ENCODE data around the gene PLCB4.

Gene PLCB4

GRCh38 chr20:9413001-9413400, 344.1 kb downstream of the PLCB4 start:
- no peaks in the 10 kb centered on the region for H3K9me3 ChIP-seq (ENCODE audit: insufficient read depth, low read length)
- no peak overlapping the region for H3K27ac ChIP-seq (ENCODE audit: low read depth, low read length)
- no peaks in the 10 kb centered on the region for H4K20me1 ChIP-seq (ENCODE audit: low read depth, low read length)
- H3K9ac ChIP-seq (ENCODE audit: low read length): no peak overlapping the region
- H3K36me3 ChIP-seq (ENCODE audit: low read length): no peaks in the 10 kb centered on the region
- no peaks in the 10 kb centered on the region for H3K27me3 ChIP-seq (ENCODE audit: low read length)
- TF ChIP-seq CTCF (IDR thresholded peaks at IDR 0.05; ENCODE audit: insufficient read depth, low read length, poor library complexity, severe bottlenecking) (no peak), EZH2phosphoT487 (conservative IDR thresholded peaks at IDR 0.05; ENCODE audit: low read length) (no peak)
- H3K4me3 ChIP-seq (ENCODE audit: insufficient read depth, low read length, poor library complexity, severe bottlenecking): no peak overlapping the region
- H3K9me2 ChIP-seq (replicated peaks; ENCODE audit: insufficient read depth, low read length): no peaks in the 10 kb centered on the region
- no peaks in the 10 kb centered on the region for H3F3A ChIP-seq (ENCODE audit: insufficient read depth)
- no peak overlapping the region for H3K4me2 ChIP-seq (ENCODE audit: low read depth, low read length, poor library complexity, severe bottlenecking)
- no peaks in the 10 kb centered on the region for H3K79me2 ChIP-seq (ENCODE audit: insufficient read depth, low read length)
- H2AFZ ChIP-seq (ENCODE audit: low read depth, low read length, severe bottlenecking): no peak overlapping the region

DNA sequence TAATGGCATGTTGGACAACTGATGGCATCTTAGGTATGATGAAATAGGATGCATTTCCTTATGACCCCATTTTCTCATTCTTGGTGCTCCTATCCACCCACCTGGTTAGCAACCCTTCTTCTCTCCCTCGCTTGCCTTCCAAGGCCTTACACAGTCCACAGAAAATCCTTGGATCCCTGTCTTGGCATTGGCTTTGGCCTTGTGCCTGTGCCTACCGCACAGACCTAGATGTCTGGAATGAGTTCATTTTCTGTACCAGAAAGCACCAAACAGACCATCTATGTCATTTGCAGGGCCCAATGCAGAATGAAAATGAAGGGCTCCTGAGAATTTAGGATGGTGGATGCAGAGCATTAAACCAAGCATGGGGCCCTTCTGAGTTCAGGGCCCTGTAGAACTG, 346.5 kb downstream of the PLCB4 start:
- Histone ChIP-seq H3K79me2 (ENCODE audit: insufficient read depth, low read length) (no peaks in the 10 kb centered on the region), H4K20me1 (ENCODE audit: low read depth, low read length) (no peaks in the 10 kb centered on the region), H3K27ac (ENCODE audit: low read depth, low read length) (no peak overlapping the region), H3K36me3 (ENCODE audit: low read length) (no peaks in the 10 kb centered on the region), H3K9me2 (replicated peaks; ENCODE audit: insufficient read depth, low read length) (no peaks in the 10 kb centered on the region), H3F3A (ENCODE audit: insufficient read depth) (no peaks in the 10 kb centered on the region), H3K27me3 (ENCODE audit: low read length) (no peaks in the 10 kb centered on the region), H3K4me2 (ENCODE audit: low read depth, low read length, poor library complexity, severe bottlenecking) (no peak overlapping the region), H2AFZ (ENCODE audit: low read depth, low read length, severe bottlenecking) (no peak overlapping the region), H3K9me3 (ENCODE audit: insufficient read depth, low read length) (no peaks in the 10 kb centered on the region), H3K4me3 (ENCODE audit: insufficient read depth, low read length, poor library complexity, severe bottlenecking) (no peak overlapping the region), H3K9ac (ENCODE audit: low read length) (no peak overlapping the region)
- TF ChIP-seq EZH2phosphoT487 (conservative IDR thresholded peaks at IDR 0.05; ENCODE audit: low read length) (no peak), CTCF (IDR thresholded peaks at IDR 0.05; ENCODE audit: insufficient read depth, low read length, poor library complexity, severe bottlenecking) (no peak)

DNA sequence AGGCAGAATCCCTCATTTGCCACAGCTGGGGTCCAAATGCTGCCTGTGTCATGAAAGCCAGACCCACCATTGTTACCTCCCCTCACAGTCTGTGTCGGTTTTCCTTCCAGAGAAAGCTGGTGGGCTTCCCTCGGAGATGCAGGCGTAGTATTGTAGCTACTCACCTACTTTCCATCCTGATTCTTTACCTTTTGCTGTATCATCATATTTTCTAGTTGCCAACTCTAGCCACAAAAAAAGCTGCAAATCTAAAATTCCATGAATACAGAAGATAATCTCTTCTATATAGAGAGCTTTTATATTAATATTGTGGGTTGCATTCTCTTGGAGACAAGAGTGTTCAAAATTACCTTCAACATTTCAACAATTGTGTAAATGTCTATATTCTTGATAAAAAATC, 347.5 kb downstream of the PLCB4 start:
- no peak overlapping the region for H3K4me2 ChIP-seq (ENCODE audit: low read depth, low read length, poor library complexity, severe bottlenecking)
- H3K27ac ChIP-seq (ENCODE audit: low read depth, low read length): no peak overlapping the region
- no peak overlapping the region for H2AFZ ChIP-seq (ENCODE audit: low read depth, low read length, severe bottlenecking)
- H3K27me3 ChIP-seq (ENCODE audit: low read length): no peaks in the 10 kb centered on the region
- no peaks in the 10 kb centered on the region for H3K79me2 ChIP-seq (ENCODE audit: insufficient read depth, low read length)
- H3K9me3 ChIP-seq (ENCODE audit: insufficient read depth, low read length): no peaks in the 10 kb centered on the region
- H4K20me1 ChIP-seq (ENCODE audit: low read depth, low read length): no peaks in the 10 kb centered on the region
- H3K9ac ChIP-seq (ENCODE audit: low read length): no peak overlapping the region
- H3F3A ChIP-seq (ENCODE audit: insufficient read depth): no peaks in the 10 kb centered on the region
- no peaks in the 10 kb centered on the region for H3K36me3 ChIP-seq (ENCODE audit: low read length)
- TF ChIP-seq EZH2phosphoT487 (conservative IDR thresholded peaks at IDR 0.05; ENCODE audit: low read length) (no peak), CTCF (IDR thresholded peaks at IDR 0.05; ENCODE audit: insufficient read depth, low read length, poor library complexity, severe bottlenecking) (no peak)
- no peaks in the 10 kb centered on the region for H3K9me2 ChIP-seq (replicated peaks; ENCODE audit: insufficient read depth, low read length)
- no peak overlapping the region for H3K4me3 ChIP-seq (ENCODE audit: insufficient read depth, low read length, poor library complexity, severe bottlenecking)

DNA sequence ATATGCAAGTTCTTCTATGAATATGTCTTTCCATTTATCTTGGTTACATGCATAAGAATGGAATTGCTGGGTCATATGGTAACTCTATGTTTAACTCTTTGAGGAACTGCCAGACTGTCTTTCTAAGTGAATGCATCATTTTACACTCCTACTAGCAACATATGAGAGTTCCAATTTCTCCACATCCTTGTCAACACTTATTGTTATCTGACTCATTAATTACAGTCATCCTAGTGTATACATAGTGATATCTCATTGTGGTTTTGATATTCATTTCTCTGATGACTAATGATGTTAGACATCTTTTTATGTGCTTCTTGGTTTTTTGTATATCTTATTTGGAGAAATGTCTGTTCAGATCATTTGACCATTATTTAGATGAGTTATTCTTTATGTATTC, 348.8 kb downstream of the PLCB4 start:
- Histone ChIP-seq H3K27ac (ENCODE audit: low read depth, low read length) (no peak overlapping the region), H2AFZ (ENCODE audit: low read depth, low read length, severe bottlenecking) (no peak overlapping the region), H3K79me2 (ENCODE audit: insufficient read depth, low read length) (no peaks in the 10 kb centered on the region), H3K9me2 (replicated peaks; ENCODE audit: insufficient read depth, low read length) (no peaks in the 10 kb centered on the region), H3K9me3 (ENCODE audit: insufficient read depth, low read length) (no peaks in the 10 kb centered on the region), H3K4me2 (ENCODE audit: low read depth, low read length, poor library complexity, severe bottlenecking) (no peak overlapping the region), H4K20me1 (ENCODE audit: low read depth, low read length) (no peaks in the 10 kb centered on the region), H3F3A (ENCODE audit: insufficient read depth) (no peaks in the 10 kb centered on the region), H3K4me3 (ENCODE audit: insufficient read depth, low read length, poor library complexity, severe bottlenecking) (no peak overlapping the region), H3K36me3 (ENCODE audit: low read length) (no peaks in the 10 kb centered on the region), H3K27me3 (ENCODE audit: low read length) (no peaks in the 10 kb centered on the region), H3K9ac (ENCODE audit: low read length) (no peak overlapping the region)
- no peak for TF ChIP-seq EZH2phosphoT487 (conservative IDR thresholded peaks at IDR 0.05; ENCODE audit: low read length)
- no peak for TF ChIP-seq CTCF (IDR thresholded peaks at IDR 0.05; ENCODE audit: insufficient read depth, low read length, poor library complexity, severe bottlenecking)

Data from SU-DHL-6 (cell line).